Prostate gland (tissue), 2 donors: Measurements from ENCODE around the gene FRMPD2. TPM values are rescaled to one million over a fixed set of nuclear protein-coding genes. Genes with fewer than 3 reads are reported as not detected.

ENCODE experiments used
- DNase-seq: peaks from one replicate; pipeline ENCODE4 v3.0.0-alpha.2; 2019; ENCODE audit warnings: low spot score
- H3K27ac ChIP-seq, 2 donors: fragments of 200-600 bp; sonication (generic); 2 replicates each; pipeline ENCODE4 v1.5.1; 2017 to 2019
- H3K27me3 ChIP-seq: fragments of 200-600 bp; sonication (generic); replicated peaks from 2 replicates; pipeline ENCODE4 v1.5.1; 2019; ENCODE audit not compliant: insufficient read depth
- H3K36me3 ChIP-seq, 2 donors: fragments of 200-600 bp; sonication (generic); 1 replicate in 1 of 2; 2 replicates in 1 of 2; pipeline versions ENCODE4 v1.5.1 to v1.8.1; 2017 to 2019
- H3K4me1 ChIP-seq: fragments of 200-600 bp; sonication (generic); replicated peaks from 2 replicates; pipeline ENCODE4 v1.5.1; 2019
- H3K4me3 ChIP-seq, 2 donors: fragments of 200-600 bp; sonication (generic); 2 replicates each; pipeline ENCODE4 v1.5.1; 2017 to 2019
- H3K9me3 ChIP-seq: fragments of 200-600 bp; sonication (generic); 2 replicates; pipeline ENCODE4 v1.5.1; 2017
- POLR2A ChIP-seq: fragments of 450-650 bp; IDR thresholded peaks from one replicate; pipeline ENCODE4 v1.6.1; 2016; ENCODE audit warnings: antibody characterized with exemption, mild to moderate bottlenecking
- POLR2AphosphoS5 ChIP-seq: sonication (generic); formaldehyde crosslinking; IDR thresholded peaks from one replicate; pipeline ENCODE4 v1.6.1; 2017; ENCODE audit warnings: antibody characterized with exemption
- WGBS: methylation state at CpG from one replicate; pipeline ENCODE4 v1.1.5; 2018; 5-methylcytosine and 5-hydroxymethylcytosine counted together
- intact Hi-C: fragments of 100-400 bp; cut with DNase I; formaldehyde crosslinking; loops from one replicate; pipeline ENCODE4 v1.14.2; 2022
- total RNA-seq, 2 donors: library from RNA; depleted of rRNA; stranded (reverse); fragments of >200 nt; gene quantifications; one replicate each; pipeline ENCODE4 v1.1.0, GENCODE V29; 2016
- TF ChIP-seq, protein P1 (sequence below), 4 experiments: fragments of 200-600 bp in 2 of 4; fragments of 450-650 bp in 2 of 4; sonication (generic) in 2 of 4; IDR thresholded peaks; 1 replicate in 3 of 4; 2 replicates in 1 of 4; pipeline ENCODE4 v1.5.1; 2016 to 2019; ENCODE audit warnings: antibody characterized with exemption in 4 of 4, mild to moderate bottlenecking in 2 of 4, moderate library complexity in 2 of 4

Gene FRMPD2, protein sequence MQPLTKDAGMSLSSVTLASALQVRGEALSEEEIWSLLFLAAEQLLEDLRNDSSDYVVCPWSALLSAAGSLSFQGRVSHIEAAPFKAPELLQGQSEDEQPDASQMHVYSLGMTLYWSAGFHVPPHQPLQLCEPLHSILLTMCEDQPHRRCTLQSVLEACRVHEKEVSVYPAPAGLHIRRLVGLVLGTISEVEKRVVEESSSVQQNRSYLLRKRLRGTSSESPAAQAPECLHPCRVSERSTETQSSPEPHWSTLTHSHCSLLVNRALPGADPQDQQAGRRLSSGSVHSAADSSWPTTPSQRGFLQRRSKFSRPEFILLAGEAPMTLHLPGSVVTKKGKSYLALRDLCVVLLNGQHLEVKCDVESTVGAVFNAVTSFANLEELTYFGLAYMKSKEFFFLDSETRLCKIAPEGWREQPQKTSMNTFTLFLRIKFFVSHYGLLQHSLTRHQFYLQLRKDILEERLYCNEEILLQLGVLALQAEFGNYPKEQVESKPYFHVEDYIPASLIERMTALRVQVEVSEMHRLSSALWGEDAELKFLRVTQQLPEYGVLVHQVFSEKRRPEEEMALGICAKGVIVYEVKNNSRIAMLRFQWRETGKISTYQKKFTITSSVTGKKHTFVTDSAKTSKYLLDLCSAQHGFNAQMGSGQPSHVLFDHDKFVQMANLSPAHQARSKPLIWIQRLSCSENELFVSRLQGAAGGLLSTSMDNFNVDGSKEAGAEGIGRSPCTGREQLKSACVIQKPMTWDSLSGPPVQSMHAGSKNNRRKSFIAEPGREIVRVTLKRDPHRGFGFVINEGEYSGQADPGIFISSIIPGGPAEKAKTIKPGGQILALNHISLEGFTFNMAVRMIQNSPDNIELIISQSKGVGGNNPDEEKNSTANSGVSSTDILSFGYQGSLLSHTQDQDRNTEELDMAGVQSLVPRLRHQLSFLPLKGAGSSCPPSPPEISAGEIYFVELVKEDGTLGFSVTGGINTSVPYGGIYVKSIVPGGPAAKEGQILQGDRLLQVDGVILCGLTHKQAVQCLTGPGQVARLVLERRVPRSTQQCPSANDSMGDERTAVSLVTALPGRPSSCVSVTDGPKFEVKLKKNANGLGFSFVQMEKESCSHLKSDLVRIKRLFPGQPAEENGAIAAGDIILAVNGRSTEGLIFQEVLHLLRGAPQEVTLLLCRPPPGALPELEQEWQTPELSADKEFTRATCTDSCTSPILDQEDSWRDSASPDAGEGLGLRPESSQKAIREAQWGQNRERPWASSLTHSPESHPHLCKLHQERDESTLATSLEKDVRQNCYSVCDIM (N-terminal part only)
- total RNA-seq: 1 to 10 TPM in 1 of 2 donors, under 1 TPM in 1; 0.97 to 3.4 TPM

DNA sequence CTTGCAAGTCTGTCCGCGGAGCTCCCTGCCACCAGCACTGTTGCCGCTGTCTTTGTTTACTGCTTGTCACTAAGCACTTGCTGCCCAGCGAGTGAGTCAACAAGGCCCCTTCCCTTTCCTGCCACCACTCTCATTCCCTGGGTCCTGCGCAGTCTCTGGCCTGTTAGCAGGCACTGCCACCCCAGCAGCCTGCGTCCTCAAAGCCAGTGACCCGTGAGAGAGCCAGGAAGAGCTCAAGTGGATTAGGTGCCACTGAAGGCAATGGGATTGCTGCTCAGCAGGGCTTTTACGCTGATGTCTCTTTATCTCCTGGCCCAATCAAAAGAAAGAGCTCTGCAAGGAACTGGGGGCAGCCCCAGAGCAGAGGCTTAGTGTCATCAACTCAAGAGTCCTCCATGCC, at the start of gene FRMPD2:
TSS of gene FRMPD2 (minus strand) at position 61 of the 400 bp plus-strand sequence. CDS start 129 bp downstream, outside the sequence.
- TF ChIP-seq, protein P1, sequence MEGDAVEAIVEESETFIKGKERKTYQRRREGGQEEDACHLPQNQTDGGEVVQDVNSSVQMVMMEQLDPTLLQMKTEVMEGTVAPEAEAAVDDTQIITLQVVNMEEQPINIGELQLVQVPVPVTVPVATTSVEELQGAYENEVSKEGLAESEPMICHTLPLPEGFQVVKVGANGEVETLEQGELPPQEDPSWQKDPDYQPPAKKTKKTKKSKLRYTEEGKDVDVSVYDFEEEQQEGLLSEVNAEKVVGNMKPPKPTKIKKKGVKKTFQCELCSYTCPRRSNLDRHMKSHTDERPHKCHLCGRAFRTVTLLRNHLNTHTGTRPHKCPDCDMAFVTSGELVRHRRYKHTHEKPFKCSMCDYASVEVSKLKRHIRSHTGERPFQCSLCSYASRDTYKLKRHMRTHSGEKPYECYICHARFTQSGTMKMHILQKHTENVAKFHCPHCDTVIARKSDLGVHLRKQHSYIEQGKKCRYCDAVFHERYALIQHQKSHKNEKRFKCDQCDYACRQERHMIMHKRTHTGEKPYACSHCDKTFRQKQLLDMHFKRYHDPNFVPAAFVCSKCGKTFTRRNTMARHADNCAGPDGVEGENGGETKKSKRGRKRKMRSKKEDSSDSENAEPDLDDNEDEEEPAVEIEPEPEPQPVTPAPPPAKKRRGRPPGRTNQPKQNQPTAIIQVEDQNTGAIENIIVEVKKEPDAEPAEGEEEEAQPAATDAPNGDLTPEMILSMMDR (IDR thresholded peaks at IDR 0.05): no peak
- no peak for TF ChIP-seq POLR2AphosphoS5
- no peak for TF ChIP-seq POLR2A
- H3K27ac ChIP-seq: no peak within 1 kb of the TSS
- WGBS: 74% methylated on average over 8 of the region's 8 CpGs
- DNase-seq: no peak
- H3K36me3 ChIP-seq: no peaks in the 10 kb centered on the region
- H3K4me1 ChIP-seq: no peaks in the 10 kb centered on the region
- H3K4me3 ChIP-seq: no peak within 1 kb of the TSS
- intact Hi-C loops: no loop called here
- H3K27me3 ChIP-seq: no peaks in the 10 kb centered on the region
- no peaks in the 10 kb centered on the region for H3K9me3 ChIP-seq

DNA sequence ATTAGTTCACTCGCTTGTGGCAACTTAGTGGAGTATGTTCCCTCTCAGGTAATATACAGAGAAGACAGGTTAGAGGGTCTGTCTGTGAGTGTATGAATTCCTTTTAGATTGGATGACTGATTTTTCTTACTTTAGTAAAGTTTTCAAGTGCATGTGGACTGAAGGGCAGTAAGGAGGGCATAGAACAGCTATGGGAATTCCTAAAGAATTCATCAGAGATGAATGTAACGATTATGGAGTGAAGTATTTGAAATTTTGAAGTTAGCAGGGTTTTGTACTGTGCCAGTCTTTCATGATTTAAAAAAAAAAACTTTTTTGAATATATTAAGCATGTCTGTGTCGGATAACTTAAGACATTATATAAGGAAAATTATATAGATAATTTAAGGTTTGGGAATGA, 47.5 kb upstream of the FRMPD2 start:
- H3K4me3 ChIP-seq: no peak overlapping the region
- H3K9me3 ChIP-seq: no peaks in the 10 kb centered on the region
- DNase-seq: no peak
- no peaks in the 10 kb centered on the region for H3K4me1 ChIP-seq
- 89% methylated on average over 3 of the region's 3 CpGs for WGBS
- no peaks in the 10 kb centered on the region for H3K36me3 ChIP-seq
- TF ChIP-seq POLR2AphosphoS5 (no peak), POLR2A (no peak)
- TF ChIP-seq, protein P1 (IDR thresholded peaks at IDR 0.05): no peak
- intact Hi-C loops: no loop called here
- no peaks in the 10 kb centered on the region for H3K27me3 ChIP-seq
- no peak overlapping the region for H3K27ac ChIP-seq

DNA sequence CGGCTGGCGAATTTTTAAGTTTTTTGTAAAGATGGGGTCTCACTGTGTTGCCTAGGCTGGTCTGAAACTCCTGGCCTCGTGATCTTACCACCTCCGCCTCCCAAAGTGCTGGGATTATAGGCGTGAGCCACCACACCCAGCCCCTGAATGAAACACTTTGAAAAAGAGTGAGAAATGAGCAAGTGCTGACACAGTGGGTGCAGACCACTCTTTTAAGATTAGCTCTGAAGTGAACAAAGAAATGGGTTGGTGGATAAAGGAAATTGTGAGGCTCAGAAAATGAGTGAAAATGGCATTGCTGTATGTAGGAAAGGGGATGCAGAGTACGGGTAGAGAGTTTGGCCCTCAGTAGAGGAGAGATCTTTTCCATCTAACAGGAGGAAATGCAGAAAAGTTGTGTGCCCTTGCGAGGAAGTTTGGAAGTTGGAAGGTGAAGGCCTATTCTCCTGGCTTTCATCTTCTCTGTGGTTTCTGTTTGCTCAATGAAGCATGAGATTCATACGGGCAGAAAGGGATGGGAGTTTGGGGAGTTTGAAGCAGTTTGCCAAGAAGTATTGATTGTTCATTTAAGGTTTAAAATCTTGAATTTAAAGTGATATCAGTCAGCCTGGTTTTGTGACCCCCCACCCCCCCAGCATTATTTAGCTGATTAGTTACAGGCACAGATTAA, 43.0 kb upstream of the FRMPD2 start:
- Histone ChIP-seq H3K27me3 (no peaks in the 10 kb centered on the region), H3K4me1 (no peaks in the 10 kb centered on the region), H3K4me3 (no peak overlapping the region), H3K36me3 (no peaks in the 10 kb centered on the region), H3K9me3 (no peaks in the 10 kb centered on the region), H3K27ac (no peak overlapping the region)
- intact Hi-C loops: no loop called here
- 84% methylated on average over 8 of the region's 8 CpGs for WGBS
- DNase-seq: no peak
- TF ChIP-seq POLR2A: no peak
- TF ChIP-seq POLR2AphosphoS5: no peak
- TF ChIP-seq, protein P1 (IDR thresholded peaks at IDR 0.05): no peak

DNA sequence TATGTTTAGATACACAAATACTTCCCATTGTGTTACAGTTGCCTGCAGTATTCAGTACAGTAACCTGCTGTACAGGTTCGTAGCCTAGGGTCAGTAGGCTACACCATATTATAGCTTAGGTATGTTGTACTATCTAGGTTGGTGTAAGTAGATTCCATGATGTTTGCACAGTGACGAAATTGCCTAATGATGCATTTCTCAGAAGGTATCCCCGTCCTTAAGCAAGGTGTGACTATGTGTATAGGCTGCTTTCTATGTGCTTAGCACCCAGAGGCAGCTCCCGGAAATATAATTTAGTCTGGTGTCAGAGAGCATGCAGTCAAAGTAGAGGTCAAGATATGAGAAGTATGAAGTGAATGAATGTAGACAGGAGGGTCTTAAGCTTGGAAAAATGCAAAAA, 41.7 kb upstream of the FRMPD2 start:
- Histone ChIP-seq H3K27ac (no peak overlapping the region), H3K4me3 (no peak overlapping the region), H3K9me3 (no peaks in the 10 kb centered on the region), H3K36me3 (no peaks in the 10 kb centered on the region), H3K4me1 (no peaks in the 10 kb centered on the region), H3K27me3 (no peaks in the 10 kb centered on the region)
- intact Hi-C loops: no loop called here
- TF ChIP-seq POLR2AphosphoS5: no peak
- TF ChIP-seq, protein P1 (IDR thresholded peaks at IDR 0.05): no peak
- TF ChIP-seq POLR2A: no peak
- WGBS: 92% methylated on average over 4 of the region's 4 CpGs
- DNase-seq: no peak
